GM23248 (cell line): Measurements from ENCODE around the gene ATP6V1G3.
"Not testable (repeated sequence)": the region's sequence is repeated elsewhere in the genome, so short reads cannot be mapped to it uniquely, and the experiment has no call there.

Experiments used
- EZH2 ChIP-seq: fragments of 200-600 bp; sonication (generic); IDR thresholded peaks from 2 replicates; pipeline ENCODE4 v1.6.1; 2018; ENCODE audit warnings: antibody characterized with exemption, mild to moderate bottlenecking; ENCODE audit not compliant: insufficient read depth, poor library complexity, severe bottlenecking
- EZH2phosphoT487 ChIP-seq: fragments of 200-600 bp; sonication (generic); IDR thresholded peaks from 2 replicates; pipeline ENCODE4 v1.6.1; 2018; ENCODE audit warnings: antibody characterized with exemption, moderate library complexity, mild to moderate bottlenecking, low read depth; ENCODE audit not compliant: insufficient read depth

DNA sequence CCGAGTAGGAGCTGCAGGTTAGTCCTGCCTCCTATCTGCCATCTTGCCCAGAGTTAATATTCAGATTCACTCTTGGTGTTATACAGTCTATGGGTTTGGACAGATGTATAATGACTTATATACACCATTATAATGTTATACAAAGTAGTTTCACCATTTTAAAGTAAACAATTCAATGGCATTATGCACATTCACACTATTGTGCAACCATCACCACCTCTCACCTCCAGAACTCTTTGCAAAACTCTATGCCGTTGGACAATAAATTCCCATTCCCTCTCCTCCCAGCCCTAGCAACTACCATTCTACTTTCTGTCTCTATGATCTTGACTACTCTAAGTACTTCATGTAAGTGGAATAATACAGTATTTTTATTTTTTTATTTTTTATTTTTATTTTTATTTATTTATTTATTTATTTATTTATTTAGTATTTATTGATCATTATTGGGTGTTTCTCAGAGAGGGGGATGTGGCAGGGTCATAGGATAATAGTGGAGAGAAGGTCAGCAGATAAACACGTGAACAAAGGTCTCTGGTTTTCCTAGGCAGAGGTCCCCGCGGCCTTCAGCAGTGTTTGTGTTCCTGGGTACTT is 42.8 kb upstream of the ATP6V1G3 start:
- TF ChIP-seq EZH2phosphoT487, EZH2: not testable (repeated sequence)
